CD4-positive, alpha-beta T cell treated with Interleukin-12 subunit alpha and Interleukin-12 subunit beta, for 1 hour (primary cell): ENCODE data around the gene MAN1C1.
A peak's percentile ranks its signal among the peaks of the same experiment; 100 is the strongest.
"Not testable (repeated sequence)": the region's sequence is repeated elsewhere in the genome, so short reads cannot be mapped to it uniquely, and the experiment has no call there.

Experiments
- DNase-seq: peaks from one replicate; pipeline ENCODE4 v3.0.0-alpha.2; 2020

The MAN1C1 gene

DNA sequence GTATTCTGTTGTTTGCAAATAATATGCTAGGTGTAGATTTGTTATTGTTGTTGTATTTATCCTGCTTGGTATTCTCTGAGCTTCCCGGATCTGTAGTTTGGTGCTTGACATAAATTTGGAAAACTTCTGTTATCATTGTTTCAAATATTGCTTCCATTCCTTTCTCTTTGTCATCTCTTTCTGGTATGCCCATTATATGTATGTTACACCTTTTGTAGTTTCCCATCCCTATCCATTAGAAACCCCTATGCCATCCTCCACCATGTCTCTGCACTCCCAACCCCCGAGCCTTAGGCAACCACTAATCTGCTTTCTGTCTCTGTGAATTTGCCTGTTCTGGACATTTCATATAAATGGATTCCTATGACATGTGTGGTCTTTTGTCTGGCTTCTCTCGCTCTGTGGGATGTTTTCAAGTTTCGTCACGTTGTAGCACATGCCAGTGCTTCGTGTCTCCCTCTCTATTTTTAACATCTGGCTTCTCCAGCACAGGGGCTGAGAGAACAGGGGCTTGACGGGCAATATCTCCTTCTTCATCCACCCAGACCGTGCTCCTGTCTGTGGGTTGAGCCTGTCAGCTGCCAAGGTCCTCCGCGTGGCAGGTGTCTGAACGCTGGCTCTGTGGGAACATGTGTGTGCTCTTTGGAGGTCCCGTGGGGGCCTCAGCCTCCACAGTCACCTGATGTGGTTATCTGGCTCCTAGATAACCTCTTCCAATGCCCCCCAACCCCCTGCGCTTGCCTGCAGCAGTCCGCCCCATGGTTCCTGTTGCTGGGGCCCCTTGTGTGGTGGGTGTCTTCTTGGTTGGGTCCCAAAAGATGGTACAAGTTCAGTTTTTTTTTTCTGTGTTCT lies 32.8 kb upstream of the MAN1C1 start:
- DNase-seq = no peak

DNA sequence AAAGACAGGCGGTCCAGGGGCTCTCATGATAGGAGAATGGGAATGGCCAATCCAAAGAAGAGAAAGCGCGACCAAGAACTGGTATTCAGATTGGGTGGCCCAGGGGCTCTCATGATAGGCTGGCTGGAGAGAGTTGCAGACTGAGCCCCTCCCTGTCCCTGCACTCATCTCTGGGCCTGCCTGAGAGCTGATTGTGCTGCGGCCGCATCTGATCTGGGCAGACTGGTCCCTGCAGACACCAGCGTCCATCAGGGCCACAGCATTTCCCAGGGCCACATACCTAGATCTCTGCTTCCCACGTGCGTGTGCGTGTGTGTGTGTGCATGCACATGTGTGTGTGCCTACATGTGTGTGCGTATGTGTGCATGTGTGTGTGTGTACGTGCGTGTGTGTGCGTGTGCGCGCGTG lies 30.4 kb upstream of the MAN1C1 start:
- DNase-seq = no peak

DNA sequence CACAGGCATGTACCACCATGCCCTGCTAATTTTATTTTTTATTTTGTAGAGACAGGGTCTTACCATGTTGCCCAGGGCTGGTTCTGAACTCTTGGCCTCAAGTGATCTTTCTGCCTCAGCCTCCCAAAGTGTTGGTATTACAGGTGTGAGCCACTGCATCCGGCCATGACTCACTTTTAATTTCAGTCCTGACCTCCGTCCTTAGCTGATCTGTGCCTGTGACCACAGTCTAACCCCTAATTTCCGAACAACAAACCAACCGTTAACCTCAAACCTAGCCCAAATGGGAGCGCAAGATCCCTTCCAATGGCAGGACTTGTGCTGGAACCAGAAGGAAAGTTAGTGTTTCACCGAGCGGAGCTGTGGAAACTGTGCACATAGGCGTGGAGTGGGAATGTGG lies 29.3 kb upstream of the MAN1C1 start:
- peak; percentile 20 for DNase-seq

DNA sequence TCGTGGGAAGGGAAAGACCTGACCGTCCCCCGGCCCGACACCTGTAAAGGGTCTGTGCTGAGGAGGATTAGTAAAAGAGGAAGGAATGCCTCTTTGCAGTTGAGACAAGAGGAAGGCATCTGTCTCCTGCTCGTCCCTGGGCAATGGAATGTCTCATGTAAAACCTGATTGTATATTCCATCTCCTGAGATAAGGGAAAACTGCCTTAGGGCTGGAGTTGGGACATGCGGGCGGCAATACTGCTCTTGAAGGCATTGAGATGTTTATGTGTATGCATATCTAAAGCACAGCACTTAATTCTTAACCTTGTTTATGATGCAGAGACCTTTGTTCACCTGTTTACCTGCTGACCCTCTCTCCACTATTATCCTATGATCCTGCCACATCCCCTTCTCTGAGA lies 28.4 kb upstream of the MAN1C1 start:
- DNase-seq = not testable (repeated sequence)

DNA sequence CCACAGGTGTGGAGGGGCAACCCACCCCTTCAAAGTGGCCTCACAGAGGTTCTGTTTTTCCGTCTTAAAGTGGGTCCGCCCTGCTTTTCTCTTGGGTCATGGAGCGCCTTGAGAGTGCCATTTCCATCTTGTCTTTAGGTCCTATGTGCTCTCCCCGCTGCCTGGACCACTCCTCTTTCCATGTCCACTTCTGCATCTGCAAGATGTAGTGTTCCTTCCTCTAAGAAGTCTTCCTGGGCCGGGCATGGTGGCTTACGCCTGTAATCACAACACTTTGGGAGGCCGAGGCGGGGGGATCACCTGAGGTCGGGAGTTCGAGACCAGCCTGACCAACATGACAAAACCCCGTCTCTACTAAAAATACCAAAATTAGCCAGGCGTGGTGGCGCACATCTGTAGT lies 27.8 kb upstream of the MAN1C1 start:
- not testable (repeated sequence) for DNase-seq

DNA sequence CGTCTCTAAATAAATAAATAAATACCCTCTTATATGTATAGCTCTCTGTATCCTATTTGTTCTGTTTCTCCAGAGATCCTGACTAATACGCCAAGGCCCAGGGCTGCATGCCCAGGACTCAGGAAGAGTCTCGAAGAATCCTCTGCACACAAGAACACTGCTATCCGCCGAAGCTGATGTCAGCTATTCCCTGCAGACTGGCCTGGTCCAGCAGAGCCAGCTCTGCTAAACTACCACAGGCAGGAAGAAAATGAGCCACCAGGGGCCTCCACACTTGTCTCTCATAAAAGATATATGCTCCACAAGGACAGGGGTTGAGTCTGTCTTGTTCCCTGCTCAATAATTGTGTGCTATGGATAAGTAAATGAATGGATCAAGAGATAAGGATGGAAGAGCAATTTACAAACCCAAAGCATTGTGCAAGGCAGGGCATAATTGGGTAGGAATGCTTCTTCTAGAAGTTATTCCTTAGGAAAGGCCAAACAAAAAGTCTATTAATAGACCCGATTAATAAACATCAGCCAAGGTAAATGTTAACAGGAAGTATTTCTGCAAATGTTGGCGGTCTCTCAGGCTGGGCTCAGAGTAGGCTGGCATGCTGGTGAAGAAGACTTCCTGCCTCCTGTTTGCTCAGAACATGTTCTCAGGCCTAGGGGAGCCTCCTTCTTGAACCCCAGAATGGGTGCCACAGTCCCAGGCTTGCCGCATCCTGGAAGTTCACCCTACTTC lies 26.3 kb upstream of the MAN1C1 start:
- no peak for DNase-seq

DNA sequence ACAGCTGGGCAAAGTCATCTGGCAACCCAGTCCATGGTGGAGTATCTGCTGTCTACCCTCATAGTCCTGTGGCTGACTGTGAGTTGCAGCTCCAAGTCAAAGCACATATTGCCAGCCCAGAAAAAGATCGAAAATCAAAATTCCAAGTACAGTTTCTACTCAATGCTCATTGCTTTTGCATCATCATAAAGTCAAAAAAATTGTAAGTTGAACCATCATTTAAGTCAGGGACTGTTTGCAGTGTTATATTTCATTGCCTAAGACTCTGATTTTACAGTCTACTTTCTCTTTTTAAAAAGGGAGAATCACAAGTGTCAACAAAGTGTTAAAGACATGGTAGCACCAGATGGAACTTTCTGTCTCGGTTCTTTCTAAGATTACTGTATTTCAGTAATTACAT lies 22.7 kb upstream of the MAN1C1 start:
- no peak for DNase-seq

DNA sequence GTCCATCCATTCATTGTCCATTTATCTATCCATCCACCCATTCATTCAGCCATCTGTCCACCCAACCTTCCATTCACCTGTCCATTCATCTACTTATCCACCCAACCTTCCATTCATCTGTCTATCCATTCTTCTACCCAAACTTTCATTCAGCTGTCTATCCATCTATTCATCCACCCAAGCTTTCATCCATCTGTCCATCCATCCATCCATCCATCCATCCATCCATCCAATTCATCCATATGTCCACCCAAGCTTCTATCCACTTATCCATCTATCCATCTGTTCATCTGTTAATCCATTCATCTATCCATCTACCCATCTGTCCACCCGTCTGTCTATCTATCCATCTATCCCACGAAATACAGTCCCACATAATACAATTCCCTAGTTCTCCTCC lies 21.6 kb upstream of the MAN1C1 start:
- no peak for DNase-seq

DNA sequence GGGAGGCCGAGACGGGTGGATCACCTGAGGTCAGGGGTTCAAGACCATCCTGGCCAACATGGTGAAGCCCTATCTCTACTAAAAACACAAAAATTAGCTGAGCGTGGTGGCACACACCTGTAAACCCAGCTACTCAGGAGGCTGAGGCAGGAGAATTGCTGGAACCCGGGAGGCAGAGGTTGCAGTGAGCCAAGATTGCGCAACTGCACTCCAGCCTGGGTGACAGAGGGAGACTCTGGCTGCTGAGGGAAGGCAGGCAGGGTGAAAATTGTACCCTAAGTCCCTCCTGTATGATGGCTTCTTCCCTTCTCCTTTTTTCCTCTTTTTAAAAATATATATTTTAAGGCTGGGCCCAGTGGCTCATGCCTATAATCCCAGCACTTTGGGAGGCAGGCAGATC lies 19.9 kb upstream of the MAN1C1 start:
- DNase-seq = not testable (repeated sequence)

DNA sequence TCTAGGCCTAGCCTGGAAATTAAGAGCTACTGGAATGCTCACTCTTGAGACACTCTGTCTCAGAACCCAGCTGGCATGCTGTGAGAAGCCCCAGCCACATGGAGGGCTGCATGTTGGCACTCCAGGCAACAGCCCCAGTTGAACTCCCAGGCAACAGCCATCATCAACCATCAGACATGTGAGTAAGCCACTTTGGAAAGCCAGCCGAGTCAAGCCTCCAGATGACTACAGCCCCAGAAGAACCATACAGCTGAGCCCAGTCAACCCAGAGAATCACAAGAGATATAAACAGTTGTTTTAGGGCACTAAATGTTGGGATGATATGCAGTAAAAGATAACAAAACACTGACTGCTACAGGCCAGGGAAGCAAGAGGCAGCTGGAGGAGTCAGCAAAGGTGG lies 17.7 kb upstream of the MAN1C1 start:
- no peak for DNase-seq

DNA sequence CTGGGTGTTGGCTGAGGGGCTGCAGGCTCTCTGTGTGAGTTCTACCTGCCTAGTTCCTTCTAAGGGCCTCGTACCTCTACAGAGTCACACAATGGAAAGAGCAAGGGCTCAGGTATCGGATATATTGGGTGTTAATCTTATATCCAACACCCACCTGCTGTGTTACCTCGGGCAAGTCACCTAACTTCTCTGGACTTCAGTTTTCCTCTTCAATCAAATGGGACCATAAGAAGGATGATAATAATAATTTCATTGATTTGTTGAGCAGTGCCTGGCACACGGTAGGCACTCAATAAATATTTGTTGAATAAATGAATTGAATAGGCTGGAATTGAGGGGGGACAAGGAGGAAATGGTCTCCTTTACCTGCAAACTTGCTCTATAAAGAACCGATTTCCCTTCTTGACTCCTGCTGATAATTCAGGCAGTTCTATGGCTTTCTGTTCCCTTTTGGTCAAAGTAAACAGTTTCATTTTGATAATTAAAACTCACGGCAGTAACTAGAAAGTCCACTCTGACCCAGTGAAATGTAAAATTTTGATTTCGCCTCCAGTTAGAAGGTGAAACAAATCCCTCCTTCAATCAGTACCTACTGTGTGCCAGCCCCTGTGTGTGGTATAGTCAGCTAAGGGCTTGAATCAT lies 16.5 kb upstream of the MAN1C1 start:
- no peak for DNase-seq

DNA sequence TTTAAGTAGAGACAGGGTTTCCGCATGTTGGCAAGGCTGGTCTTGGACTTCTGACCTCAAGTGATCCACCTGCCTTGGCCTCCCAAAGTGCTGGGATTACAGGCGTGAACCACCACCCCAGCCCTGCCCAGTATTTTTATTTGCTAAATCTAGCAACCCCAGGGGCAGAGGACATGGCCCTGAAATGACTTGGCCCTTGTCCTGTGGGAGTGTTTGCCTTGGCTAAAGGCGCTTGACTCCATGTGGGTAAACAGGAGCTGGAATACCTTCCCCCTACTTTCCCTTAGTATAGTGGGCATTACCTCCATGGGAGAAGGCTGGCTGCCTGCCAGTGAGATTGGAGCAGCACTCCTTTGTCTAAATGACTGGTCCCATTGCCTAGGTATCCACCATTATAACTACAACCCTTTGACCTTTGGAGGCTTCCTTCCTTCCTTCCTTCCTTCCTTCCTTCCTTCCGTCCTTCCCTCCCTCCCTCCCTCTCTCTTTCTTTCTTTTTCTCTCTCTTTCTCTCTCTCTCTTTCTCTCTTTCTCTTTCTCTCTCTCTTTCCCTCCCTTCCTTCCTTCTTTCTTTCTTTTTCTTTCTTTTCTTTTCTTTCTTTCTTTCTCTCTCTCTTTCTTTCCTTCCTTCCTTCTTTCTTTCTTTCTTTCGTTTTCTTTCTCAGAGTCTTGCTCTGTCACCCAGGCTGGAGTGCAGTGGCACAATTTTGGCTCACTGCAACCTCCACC lies 15.5 kb upstream of the MAN1C1 start:
- DNase-seq = not testable (repeated sequence)

DNA sequence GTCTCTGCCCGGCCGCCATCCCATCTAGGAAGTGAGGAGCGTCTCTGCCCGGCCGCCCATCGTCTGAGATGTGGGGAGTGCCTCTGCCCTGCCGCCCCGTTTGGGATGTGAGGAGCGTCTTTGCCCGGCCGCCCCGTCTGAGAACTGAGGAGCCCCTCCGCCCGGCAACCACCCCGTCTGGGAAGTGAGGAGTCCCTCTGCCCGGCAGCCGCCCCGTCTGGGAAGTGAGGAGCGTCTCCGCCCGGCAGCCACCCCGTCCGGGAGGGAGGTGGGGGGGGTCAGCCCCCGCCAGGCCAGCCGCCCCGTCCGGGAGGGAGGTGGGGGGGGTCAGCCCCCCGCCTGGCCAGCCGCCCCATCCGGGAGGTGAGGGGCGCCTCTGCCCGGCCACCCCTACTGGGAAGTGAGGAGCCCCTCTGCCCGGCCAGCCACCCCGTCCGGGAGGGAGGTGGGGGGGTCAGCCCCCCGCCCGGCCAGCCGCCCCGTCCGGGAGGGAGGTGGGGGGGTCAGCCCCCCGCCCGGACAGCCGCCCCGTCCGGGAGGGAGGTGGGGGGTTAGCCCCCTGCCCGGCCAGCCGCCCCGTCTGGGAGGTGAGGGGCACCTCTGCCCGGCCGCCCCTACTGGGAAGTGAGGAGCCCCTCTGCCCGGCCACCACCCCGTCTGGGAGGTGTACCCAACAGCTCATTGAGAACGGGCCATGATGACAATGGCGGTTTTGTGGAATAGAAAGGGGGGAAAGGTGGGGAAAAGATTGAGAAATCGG lies 12.6 kb upstream of the MAN1C1 start:
- not testable (repeated sequence) for DNase-seq

DNA sequence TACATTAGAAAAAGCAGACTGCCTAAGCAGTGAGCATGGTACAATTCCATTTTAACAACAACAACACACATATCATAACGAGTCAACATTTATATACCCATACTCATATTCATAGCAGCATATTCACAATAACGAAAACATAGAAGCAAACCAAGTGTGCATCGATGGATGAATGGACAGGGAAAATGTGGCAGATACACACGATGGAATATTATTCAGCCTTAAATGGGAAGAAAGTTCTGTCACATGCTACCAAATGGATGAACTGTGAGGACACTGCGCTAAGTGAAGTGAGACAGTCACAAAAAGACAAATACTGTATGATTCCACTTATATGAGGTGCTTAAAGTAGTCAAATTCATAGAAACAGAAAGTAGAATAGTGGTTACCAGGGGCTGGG lies 9.5 kb upstream of the MAN1C1 start:
- DNase-seq = no peak

DNA sequence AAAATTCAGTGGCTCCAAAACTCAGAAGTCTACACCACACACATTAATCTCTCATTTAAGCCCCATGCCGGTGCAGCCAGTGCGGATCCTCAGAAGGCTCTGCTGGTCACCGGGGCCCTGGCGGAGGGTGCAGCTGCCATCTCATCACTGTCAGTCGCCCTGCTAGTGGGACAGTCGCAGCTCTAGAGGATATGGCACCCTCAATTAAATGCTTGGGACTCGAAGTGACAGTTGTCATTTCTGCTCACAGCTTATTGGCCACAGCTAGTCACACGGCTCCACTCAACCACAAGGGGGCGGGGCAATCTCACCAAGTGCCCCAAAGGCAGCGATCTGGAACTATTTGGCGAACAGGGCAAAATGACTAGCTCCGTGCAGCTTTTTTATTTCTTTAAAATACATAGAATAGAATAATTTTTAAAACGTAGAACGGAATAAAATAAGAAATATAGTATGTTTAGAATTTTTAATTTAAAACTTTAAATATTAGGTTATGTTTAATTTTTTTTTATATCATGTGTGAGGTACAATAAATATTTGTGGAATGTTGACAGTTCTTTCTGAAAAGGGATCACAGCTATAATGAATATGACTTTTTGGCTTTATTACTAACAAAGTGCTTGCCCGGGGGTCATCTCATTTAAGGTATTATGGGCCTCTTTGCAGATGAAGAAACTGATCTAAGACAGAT lies 8.0 kb upstream of the MAN1C1 start:
- peak; percentile 89 for DNase-seq

DNA sequence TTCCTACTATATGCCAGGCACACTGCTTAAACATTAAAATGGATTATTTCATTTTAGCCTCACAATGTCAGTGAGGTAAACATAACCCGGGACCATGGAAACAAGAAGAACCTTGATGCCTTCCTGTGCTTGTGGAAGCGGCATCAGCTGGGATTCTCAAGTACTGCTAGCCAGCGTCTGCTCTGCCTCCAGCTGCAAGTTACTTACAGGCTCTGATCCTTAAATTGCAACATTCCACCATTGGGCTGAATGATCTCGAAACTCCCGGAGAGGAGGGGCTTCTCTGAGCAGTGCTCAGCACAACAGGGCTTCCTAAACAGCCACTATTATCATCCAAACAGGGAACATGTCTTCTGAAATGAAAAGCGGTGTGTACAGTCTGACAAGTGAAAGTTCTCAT lies 6.7 kb upstream of the MAN1C1 start:
- no peak for DNase-seq

DNA sequence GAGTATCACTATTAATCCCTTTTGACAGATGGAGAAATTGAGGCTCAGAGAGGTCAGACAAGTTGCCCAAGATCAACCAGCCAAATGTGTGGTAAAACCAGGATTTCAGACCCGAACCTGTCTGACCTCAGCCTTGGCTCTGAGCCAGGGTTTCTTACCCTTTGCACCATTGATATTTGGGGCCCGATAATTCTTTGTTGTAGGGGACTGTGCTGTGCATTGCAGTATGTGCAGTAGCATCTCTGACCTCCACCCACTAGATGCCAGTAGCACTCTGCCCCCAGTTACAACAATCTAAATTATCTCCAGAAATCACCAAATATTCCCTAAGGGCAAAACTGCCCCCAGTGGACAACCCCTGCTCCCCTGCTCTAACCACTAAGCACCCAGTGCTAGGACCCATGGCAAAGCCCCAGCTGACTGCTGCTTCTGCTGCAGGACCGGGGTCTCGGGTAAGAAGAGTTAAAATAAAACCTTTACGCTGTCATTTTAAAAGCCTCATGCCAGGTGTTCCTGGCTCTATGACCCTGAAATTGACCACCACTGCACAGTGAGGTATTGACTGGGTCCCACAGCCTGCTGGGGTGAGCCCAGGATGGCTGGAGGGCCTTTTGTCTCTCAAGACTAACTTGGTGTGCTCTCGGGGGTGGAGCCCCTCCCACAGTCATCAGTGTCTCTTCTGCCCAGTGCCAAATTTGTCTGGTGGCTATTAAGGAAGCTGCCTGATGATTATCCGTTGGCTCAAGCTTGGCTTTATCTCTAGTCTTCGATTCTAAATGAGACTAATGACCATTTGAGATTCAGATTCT lies 5.6 kb upstream of the MAN1C1 start:
- DNase-seq = peak; percentile 37

DNA sequence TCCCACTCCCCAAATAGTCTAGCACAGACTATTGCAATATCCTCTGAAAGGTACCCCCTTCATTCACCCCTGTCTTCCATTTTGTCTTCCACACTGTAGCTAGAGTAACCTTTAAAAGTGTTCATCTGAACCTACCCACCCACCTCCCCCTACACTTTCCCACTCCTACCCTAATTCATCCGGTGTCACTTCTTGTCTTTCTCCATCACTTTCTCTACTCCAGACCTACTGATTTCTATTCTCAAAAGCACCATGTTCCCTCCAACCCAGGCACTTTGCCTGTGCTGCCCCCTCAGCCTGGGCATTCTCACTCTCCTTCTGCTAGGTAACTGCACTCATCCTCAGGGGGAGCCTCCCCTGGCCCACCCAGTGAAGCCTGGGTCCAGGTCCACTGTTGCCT lies 4.7 kb upstream of the MAN1C1 start:
- DNase-seq = no peak

DNA sequence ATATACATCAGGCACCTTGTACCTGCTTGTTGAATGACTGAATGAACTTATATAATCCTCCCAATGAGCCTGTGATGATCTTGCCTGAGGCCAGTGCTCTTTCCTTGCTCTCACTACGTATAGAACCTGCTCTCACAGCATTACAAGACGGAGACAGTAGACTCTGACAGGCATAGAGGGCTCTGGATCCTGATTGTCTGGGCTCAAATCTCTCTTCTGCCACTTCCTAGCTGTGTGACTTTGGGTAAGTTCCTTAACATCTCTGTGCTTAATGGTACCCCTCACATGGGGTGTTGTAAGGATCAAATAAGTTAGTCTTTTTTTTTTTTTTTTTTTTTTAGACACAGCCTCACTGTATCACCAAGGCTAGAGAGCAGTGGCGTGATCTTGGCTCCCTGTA lies 4.2 kb upstream of the MAN1C1 start:
- DNase-seq = no peak

DNA sequence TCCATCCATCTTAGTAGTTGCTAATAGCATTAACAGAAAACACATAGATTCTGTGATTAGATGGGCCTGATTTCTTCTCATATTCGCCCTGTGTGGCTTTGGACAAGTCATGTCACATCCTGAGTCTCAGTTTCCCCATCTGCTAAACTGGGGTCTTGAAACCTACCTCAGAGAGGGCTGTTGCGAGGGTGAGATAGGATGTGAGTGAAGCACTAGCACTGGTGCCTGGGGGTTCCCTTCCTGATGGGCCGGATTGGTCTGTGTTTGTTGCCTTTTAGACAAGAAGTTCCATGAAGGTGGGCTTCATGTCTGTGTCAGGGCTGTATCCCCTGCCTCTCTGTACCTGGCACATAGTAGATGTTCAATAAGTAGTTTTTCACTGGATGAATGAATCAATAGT lies 3.5 kb upstream of the MAN1C1 start:
- no peak for DNase-seq
